Activated effector memory CD4-positive, alpha-beta T cell treated with Interleukin-2 at 50 U/mL for 16 hours (primary cell): ENCODE data around the gene PPP2R3B.
A peak's percentile ranks its signal among the peaks of the same experiment; 100 is the strongest.
"Not testable (repeated sequence)": the region's sequence is repeated elsewhere in the genome, so short reads cannot be mapped to it uniquely, and the experiment has no call there.

Experiments
- DNase-seq: peaks from one replicate; pipeline ENCODE4 v3.0.0-alpha.2; 2020

PPP2R3B gene

GRCh38 chrX:318068-318738, 68.5 kb downstream of the PPP2R3B start:
- peak; percentile 95 for DNase-seq

DNA sequence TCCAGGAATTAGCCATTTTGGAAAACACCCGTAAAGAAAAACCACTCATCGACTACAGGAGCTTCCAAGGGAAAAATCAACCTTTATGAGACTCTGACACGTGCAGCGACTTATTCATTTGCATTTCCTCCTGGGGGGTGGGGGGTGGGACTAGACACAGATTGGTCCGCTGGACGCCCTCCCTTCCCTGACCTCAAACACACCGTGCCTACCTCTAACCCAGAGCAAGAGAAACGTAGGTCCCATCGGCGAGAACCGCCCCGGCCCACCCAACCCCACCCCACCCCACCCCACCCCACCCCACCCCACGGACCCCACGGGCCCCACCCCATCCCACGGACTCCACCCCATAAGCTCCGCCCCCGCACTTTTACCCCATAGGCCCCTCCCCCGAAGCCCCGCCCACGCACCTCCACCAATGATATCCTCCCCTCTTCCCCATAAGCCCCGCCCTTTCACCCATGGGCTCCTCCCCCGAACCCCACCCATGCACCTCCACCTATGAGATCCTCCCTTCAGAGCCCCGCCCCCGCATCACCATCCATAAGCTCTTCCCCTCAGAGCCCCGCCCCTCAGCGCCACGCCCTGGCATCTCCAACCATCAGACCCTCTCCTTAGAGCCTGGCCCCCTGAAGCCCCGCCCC, 69.2 kb downstream of the PPP2R3B start:
- no peak for DNase-seq

GRCh38 chrX:316351-317325, 70.1 kb downstream of the PPP2R3B start:
- DNase-seq: no peak

DNA sequence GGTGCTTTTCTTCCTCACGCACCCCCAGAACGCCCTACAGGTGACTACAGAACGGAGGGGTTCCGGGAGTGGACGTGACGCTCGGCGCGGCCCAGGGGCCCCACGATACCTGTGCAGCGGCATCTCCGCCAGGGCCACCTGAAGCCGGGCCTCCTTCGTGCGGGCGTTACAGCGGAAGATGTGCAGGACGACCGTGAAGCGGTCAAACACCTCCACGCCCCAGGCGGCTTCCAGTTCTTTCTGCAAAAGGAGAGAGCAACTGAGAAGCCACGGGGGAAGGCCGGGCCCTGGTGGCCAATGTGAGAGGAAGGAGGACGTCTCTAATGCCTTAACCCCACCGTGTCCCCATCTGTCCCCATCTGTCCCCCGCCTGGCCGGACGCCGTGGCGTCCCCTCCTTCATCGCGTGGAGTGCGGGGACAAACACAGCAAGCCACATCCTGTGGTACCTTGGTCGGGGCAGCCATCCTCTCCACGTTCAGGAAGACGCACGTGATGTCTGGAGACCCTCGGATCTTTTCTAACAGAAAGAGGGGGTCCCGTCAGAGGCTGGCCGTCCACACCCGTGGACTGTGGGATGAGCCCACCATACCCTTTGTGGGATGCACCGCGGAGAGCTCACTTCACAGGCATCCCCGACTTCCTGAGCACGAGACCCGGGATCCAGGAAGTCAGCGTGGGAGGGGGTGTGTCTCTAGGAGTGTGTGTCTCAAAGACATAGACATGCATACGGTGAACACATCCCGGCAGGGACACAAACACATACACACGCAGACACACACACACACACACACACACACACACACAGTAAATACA, 71.7 kb downstream of the PPP2R3B start:
- DNase-seq: no peak

DNA sequence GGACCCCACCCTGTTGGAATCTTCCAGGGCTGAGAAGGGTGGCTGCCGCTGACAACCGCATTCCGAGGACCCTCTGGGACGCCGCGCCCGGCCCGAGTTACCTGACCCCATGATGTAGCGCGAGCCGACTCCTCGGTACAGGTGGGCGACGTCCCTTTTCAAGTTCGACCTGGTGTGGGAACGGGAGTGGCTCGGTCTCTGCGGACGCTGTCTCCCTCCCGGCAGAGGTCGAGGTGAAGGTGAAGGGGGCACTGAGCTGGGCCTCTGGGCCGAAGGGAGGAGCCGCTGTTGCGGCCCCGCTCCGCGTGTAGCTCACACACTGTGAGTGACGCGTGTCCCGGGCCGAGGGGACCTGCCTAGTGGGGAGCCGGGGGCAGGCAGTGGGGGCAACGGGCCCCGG, 72.7 kb downstream of the PPP2R3B start:
- no peak for DNase-seq

DNA sequence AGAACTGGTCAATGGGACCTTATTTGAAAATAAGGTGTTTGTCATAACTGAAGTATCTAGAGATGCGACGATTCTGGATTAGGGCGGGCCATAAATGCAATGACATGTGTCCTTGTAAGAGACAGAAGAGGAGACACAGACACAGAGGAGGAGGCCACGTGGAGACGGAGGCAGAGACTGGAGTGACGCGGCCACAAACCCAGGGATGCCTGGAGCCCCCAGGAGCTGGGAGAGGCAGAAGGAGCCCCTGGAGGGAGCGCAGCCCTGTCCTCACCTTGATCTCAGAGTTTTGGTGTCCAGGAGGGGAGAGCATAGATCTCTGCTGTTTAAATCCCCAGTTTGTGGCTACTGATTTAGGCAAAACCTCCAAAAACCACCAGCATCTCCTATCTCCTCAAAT, 73.2 kb downstream of the PPP2R3B start:
- no peak for DNase-seq

DNA sequence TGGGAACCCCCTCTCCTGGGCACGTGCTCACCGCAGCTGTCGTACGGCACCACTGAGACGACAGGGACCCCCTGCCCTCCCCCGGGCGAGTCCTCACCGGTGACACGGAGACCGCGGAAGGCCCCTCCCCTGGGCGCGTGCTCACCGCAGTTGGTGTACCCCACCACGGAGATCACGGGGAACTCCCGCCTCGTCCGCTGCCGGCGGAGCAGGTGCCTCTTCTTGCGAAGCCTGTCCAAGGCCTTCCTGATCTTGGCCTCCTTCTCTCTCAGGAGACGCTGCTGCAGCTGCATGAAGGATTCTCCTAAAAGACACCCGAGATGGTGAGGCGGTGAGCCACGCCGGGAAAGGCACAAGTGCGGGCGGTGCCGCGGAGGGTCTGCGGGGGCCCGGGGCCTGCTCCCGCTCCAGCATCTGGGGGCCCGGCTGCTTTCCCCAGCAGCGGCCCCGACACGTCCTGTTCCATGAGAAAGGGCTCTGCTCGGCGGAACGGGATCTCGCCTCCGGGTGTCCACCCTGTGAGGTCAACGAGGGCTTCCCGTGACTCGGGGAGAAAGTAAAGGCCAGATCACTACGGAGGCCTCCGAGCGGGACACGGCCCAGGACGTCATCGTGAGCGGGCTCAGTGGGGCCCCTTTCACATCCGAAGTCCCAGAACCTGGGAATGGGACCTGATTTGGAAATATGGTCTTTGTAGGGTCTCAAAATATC, 73.9 kb downstream of the PPP2R3B start:
- no peak for DNase-seq

- no peak for DNase-seq
These were observed 75.3 kb downstream of the PPP2R3B start for GRCh38 chrX:311156-312129.

DNA sequence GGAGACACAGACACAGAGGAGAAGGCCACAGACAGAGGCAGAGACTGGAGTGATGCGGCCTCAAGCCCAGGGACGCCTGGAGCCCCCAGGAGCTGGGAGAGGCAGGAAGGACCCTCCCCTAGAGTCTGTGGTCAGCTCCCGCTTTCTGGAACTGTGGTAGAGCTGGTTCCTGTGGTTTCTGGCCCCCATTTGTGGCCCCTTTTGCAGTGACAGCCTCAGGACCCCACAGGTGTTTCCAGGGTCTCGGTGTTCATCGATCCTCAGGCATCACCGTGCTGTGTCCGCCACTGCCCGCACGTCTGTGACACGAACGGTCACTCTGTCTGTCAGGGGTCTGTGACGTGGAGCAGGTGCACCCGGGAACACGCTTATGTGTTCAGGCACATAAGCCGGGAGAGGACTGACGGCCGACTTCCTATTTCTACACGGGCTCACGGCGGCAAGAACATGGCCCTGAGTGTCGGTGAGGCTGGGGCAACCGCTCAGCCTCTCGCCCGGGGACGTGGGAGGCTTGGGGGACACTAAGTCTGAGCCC, 76.0 kb downstream of the PPP2R3B start:
- DNase-seq: no peak

- DNase-seq: no peak
These were observed 77.7 kb downstream of the PPP2R3B start for GRCh38 chrX:308821-309520.

GRCh38 chrX:307261-308111, 79.2 kb downstream of the PPP2R3B start:
- DNase-seq: no peak

DNA sequence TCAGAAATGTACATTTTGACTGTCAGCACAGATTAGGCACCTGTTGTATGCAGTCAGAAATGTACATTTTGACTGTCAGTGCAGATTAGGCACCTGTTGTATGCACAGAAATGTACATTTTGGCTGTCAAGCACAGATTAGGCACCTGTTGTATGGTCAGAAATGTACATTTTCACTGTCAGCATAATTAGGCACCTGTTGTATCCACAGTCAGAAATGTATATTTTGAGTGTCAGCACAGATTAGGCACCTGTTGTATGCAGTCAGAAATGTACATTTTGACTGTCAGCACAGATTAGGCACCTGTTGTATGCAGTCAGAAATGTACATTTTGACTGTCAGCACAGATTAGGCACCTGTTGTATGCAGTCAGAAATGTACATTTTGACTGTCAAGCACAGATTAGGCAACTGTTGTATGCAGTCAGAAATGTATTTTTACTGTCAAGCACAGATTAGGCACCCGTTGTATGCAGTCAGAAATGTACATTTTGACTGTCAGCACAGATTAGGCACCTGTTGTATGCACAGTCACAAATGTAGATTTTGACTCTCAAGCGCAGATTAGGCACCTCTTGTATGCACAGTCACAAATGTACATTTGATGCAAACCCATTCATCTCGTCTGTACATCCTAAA, 80.0 kb downstream of the PPP2R3B start:
- DNase-seq: not testable (repeated sequence)

- DNase-seq: not testable (repeated sequence)
These were observed 80.7 kb downstream of the PPP2R3B start for GRCh38 chrX:305781-306613.

DNA sequence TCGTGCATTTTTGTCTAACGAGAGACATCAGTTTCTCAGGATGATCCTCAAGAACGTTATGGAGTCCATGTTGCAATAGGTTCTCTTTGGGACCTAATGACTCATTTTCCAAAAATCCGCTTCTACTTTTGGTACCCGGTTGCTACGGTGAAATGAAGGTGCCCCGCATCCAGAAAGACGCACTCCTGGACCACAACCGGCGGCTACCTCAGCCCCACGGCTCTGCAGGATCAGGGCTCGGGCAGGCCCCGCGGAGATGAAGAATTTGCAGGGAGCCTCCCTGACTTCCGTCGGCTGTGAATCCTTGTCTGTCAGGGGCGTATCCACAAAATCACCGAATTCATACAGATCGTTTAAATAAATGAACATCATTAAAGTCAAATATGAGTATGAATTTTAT, 83.7 kb downstream of the PPP2R3B start:
- no peak for DNase-seq

DNA sequence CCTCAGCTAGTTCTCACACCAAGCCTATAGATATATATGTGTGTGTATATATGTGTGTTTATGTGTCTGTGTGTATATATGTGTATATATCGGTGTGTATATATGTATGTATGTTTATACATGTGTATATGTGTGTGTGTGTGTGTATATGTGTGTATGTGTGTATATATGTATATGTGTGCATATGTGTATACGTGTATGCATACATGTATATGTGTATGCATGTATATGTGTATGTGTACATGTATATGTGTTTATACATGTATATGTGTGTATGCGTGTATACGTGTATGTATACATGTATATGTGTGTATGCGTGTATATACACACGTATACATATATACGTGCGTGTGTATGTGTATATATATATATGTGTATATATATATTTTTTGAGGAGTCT, 86.4 kb downstream of the PPP2R3B start:
- no peak for DNase-seq

DNA sequence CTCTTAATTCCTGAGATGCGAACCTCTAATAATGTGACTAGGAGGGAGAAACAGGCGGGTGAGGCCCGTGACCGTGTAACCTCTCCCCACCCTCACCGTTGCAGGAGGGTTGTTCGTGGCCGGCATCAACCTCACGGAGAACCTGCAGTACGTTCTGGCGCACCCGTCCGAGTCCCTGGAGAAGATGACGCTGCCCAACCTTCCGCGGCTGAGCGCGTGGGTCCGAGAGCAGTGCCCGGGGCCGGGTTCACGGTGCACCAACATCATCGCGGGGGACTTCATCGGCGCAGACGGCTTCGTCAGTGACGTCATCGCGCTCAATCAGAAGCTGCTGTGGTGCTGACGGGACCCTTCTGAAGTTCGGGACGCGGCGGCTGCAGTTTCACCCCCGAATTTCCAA, 87.7 kb downstream of the PPP2R3B start:
- DNase-seq: no peak

DNA sequence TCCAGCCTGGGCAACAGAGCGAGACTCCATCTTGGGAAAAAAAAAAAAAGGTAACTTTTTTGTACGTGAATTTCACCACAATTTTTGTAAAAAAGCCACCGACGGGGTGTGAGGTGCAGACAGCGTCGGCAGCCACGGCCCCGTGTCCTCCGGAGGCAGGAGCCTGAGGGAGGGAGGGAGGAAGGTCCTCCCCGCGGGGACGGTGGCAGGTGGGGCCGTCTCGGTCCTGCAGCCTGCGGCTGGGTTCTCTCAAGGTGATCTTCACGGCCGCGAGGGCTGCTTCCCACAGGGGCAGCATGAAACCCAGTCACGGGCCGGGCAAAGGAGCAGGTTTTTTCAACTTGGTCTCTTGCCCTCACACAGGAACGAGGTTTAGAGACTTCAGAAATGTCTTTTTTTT, 91.6 kb downstream of the PPP2R3B start:
- DNase-seq: no peak
